Measurements from ENCODE around the gene DAPP1.
A peak's percentile ranks its signal among the peaks of the same experiment; 100 is the strongest.

Gene DAPP1

DNA sequence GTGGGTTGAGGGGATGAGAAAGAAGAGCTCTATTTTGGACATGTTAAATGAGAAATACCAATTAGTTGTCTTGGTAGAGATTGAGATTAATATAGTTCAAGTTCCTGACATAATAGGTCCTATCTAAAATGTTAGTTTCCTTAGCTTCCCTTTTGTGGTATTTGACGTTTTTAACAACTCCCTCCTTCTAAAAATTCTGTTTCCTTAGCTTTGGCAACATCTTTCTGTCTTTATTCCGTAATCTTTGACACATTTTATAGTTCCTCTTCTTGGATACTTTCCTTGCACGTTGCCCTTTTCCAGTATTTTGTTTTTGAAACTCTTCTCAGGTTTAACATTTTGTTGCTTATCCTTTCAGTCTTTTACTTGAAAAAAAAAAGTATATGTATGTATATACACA lies 40.7 kb downstream of the DAPP1 start:
- DNase-seq, result no peak

DNA sequence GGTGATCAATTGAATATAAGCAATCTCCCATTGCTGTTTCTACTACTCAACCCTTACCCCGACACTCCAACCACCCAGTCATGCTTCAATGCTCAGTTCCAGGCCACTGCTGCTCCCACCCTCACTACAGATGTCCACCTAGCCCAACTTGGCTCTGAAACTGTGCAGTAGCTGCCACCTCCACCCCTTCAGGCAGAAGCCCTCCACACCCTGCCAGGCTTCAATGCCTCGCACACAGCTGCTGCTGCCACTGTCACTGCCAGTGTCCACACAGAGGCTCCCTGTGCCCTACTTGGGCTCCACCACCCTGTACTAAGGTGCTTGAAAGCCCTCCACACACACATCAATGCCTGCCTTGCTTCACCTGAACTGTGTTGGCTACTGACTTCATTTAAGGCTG lies 43.0 kb downstream of the DAPP1 start:
- no peak for DNase-seq

DNA sequence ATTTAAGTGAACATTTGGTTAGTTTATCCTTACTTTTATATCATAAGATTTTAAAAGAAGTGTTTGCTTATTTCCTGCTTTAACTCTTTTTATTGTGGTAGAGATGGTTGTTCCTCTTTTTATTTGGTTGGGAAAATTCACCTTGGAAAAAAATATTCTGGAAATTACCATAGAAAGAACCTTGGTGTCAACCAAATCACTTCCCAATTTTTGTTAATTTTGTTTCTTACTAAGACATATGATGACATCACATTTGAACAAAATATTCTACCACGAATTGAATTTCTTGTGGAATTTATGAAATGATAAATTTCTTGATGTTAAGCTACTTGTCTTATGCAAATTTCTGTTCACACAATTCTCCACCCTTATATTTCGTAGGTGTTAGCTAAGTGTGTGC lies 43.9 kb downstream of the DAPP1 start:
- DNase-seq, result no peak

DNA sequence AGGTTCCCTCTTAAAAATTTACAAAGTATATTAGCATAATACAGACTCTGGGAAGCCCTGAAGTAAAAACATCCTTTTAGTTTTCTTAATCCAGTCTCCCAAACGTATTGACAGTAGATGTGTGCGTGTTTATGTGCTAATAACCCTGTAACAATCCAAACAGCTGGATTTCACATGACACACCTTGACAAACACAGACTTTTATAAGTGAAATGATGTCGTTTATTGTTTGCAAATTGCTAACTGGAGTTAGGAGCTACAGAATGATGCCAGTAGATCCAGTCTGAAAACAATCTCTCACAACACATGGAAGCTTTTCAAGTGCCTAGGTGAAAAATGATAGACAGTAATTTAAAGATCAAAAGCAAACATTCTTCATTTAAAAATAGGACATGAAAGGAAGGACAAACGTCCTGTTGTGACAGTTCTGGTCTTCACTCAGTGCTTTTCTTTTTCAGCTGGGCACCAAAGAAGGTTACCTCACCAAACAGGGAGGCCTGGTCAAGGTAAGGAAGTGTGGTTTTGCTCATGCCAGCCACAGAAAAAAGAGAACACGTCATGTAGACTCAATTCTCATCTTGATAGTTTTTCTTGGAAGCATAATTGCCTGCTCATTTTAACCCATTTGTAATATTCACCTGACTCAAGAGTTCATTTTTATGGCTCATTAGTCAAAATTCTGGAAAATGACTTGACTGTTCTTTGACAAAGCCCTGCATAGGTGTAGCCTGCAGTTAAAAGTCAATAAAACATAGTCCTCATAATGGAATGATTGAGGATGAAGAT lies 44.7 kb downstream of the DAPP1 start:
- no peak for DNase-seq

DNA sequence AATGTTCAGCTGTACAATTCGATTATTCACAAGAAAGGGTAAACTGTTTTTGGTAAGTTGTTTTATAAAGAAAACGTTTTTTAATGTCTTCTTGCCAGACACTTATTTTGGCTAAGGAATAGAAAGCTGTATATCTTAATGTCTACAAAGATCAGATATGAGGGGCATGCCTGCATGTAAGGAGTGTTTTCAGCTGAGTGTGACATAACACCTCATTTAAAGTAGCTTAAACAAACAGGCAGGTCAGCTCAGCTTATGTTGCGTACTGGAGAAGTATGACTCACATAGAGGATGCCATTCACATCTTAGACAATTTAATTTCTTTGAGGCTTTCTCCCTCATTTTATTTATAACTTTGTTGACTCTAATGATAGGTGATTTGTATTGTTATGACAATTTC lies 47.2 kb downstream of the DAPP1 start:
- DNase-seq, result no peak

DNA sequence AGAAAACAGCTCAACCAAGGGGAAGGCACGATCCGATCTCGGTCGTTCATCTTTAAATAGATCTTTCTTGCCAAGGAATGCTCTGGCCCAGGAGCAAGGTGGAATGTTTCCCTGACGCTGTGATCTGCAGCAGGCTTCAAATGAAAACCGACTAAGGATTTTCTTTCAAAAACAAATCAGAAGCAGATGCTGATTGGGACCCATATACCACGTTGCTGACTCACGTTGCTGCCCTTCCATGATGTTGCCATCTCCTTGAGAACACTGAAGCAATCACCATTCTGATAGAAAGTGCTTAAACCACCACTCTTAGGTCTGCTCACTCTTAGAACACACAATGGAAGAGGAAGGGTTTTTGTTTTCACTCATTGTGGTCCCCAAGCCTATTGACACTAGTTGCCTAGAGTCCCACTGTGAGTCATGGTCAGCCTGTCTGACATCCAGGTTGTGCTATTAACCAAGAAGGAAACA lies 51.5 kb downstream of the DAPP1 start:
- no peak for DNase-seq

DNA sequence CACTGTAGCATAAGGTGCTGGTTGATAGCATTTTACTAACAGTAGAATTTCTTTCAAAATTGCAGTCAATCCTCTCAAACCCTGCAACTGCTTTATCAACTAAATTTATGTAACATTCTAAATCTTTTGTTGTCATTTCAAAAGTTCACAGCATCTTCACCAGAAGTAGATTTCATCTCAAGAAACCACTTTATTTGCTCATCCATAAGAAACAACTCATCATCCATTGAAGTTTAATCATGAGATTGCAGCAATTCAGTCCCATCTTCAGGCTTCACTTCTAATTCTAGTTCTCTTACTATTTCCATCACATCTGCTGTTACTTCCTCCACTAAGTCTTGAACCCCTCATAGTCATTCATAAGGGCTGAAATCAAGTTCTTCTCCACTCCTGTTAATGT lies 55.9 kb downstream of the DAPP1 start:
- DNase-seq, result no peak

DNA sequence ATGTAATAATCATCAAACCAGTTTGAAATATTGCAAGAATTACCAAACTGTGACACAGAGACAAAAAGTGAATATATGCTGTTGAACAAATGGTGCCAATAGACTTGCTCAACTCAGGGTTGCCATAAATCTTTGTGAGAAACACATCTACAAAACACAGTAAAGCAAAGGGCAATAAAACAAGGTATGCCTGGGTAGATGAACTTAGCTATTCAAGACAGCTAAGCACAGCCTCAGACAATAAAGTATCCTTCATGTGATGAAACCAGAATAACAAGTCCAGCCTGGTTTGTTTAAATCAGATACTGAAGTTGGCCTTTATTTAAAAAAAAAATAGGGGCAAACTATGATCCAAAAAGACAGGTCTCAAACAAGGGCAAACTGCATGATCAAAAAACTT lies 58.4 kb downstream of the DAPP1 start:
- no peak for DNase-seq

DNA sequence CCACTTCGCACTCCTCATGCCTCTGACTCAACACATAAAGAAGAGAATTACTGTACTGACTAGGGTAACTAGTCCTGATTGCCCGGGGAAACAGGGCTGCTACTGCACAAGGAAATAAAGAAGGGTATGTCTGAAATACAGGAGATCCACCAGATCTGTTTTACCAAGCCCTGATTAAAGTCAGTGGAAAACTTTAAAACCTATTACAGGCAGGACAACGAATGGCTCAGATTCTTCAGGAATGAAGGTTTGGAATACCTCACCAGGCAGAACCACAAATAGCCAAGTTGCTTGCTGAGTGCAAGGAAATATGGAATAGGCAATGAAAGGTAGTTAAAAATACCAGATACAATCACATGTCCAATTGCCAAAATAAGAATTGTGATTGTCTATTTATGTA lies 60.3 kb downstream of the DAPP1 start:
- DNase-seq, result no peak

DNA sequence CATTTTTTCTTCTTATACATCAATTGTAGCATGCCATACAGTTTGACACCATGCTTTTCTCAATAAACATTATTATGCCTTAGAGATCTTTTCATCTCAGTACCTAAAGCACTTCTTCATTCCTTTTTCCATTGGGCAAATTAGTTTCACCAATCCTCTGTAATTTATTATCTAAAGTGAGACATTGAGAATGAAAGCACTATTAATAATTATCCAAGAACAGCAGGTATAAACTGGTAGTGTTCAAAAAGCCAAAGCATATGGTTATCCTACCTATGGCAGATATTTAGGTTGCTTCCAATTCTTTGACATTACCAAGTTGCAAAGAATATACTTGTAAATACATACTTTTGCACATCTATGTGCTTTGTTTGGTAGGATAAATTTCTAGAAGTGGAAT lies 62.0 kb downstream of the DAPP1 start:
- DNase-seq, result no peak

DNA sequence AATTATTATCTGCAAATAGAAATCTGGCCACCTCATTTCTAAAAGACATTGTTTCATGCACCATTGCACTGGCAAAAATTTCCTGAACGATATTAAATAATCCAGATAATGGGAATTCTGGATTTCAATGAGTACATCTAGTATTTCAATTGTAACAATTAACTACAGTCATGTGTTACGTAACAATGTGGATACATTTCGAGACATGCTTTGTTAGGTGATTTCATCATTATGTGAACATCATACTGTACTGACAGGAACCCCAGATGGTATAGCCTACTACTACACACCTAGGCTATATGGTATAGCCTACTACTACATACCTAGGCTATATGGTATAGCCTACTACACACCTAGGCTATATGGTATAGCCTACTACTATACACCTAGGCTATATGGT lies 62.8 kb downstream of the DAPP1 start:
- DNase-seq, result no peak

DNA sequence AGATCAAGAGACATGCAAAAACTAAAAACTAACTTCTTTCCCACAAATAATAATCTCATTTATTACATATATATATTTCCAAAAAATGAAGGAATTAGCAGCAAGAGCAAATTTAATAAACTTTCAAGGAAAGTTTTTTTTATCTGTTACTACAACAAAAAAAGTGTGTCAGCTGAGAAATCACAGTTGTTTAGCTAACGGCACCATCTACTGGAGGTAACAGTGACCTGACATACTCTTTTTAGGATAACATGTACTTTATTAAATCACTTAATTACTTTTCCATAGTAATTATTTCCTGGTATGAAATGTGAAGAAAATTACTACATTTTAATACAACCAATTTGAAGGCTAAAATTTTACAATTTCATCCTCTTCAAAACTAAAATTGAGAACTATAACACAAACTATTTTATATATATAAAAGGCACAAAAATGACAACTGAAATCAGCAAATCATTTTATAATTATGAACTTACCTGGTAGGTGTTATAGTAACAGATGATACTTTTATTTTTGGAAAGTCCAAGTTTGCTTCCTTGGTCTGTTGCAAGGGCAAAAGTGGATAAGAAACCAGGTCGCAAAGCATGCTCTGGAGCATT lies 68.5 kb downstream of the DAPP1 start:
- DNase-seq, result no peak

DNA sequence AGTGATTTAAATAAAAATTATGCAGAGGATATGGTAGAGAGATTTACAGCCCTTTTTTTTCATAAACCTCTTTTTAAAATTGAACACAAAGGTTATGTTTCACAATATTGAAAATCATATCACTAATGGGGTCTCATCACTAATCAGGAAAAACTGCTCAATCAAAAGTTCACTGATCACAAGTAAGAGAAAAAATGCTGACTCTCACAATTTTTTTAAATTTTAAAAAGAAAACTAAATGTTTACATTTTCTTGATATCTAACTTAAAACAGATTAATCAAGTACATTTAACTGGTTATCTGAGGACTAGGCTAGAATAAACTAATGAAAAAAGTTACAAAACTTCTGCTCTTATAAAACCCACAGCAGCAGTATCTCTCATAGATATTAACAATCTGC lies 69.1 kb downstream of the DAPP1 start:
- DNase-seq, result no peak

DNA sequence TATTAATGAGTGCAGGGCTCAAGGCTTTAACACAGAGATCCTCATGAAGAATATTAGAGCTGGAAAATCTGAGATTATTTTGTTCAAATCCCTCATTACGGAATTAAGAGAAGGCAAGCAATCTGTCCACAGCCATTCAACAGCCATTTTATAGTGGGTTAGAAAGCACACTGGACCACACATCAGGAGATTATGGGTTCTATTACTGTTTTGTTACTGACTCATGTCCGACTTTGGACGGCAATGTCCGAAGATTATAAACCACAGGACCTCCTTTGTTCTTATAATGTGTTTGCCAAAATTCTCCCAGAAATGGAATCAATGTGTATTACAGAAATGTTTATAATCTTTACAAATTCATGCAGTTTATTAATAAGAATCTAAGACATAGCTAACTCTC lies 69.5 kb downstream of the DAPP1 start:
- DNase-seq, result no peak

DNA sequence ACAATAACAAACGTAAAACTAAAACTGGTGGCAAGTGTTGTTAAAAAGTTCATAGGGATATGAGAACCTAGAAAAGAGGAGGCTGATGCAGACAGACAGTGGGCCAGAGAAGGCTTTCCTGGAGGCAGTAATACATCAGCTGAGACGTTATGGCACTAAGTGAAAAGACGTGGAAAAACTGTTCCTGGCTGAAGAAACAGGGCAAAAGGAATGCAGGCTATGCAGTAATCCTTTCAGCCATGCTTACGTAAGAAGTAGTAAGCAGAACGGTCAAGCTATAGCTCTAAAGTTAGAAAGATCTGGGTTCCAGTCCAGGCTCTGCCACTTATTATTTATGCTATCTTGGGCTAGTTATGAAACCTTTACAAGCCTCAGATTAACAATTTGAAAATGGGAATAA lies 71.2 kb downstream of the DAPP1 start:
- no peak for DNase-seq

DNA sequence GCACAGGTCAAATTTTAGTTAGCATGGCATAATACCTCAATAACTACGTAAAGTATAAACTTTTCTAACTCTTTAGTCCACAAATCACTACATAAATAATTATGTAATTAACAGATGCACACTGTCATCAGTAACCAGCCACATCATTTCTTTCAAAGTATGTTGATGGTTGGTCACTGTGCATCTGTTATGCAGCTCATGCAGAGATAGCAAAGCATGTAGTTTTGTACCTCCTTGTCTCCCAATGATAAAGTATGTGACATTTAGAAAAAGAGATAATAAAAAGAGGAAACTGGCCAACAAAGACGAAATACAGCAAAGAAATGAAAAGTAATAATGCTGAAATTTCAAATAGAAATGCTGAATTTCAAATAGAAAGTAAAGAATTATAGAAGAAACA lies 74.7 kb downstream of the DAPP1 start:
- no peak for DNase-seq

DNA sequence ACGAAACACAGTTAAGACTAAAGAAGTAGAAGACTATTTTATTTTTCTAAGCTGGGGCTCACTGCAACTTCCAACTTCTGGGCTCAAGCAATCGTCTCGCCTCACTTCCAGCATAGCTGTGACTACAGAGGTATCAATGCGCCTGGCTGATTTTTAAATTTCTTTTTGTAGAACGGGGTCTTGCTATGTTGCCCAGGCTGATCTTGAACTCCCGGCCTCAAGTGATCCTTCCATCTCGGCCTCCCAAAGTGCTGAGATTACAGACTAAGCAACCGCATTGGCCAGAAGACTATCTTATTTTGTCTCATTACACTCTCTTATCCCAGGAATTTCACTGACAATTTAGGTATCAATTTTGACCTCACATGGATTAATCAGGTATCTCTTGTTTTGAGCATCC lies 76.4 kb downstream of the DAPP1 start:
- no peak for DNase-seq

DNA sequence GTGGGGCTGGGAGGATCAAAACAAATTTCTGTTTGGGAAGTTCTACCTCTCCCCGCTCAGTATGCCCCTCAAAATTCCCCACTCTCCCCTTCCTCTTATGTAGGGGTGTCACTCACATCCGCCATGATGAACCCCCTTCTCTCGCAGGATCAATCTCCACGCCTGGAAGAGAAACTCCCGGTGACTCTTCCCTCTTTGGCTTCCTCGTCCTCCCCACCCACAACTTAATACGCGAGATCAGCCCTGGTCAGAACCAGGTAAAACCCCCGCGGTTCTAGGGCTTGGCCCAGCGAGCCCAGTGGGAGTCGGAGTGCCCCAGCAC lies 77.2 kb downstream of the DAPP1 start:
- DNase-seq, result no peak

DNA sequence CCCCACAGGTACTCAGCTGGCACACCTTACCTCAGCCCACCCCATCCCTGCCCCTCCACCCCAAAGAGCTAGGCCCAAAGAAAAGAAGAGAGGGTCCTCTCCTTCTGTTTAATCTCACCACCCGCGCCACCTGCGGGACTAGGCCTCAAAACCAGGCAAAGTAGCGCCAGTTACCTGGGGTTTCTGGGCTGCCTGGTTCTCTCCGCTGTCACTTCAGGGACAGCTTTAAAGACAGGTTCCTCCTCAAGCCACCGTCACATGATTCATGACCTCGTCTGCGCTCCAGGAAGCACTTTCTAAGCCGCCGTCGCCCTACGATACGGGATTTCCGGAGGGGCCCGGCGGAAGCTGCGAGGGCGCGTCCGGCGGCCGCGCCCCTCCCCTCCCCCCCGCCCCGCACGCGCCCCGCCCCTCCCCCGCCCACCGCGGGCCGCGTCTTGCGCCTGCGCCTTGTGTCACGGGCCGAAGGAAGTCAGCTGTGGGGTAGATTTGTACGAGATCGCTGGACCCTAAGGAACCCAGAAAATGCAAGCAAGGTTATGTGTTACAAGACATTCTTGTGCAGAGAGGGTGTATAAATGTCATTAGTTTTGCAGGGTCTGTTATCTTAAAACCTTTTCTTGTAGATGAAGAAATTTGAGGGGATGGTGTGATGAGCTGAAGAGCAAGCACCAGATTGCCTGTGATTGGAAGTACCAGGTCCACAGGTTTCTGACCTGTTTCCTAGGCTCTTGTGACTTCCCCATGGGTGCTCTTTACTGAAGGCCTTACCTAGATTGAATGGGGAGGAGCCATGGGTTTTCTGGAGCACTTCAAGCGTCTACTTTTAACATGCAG lies 77.8 kb downstream of the DAPP1 start, which contains the start of gene LAMTOR3:
TSS of gene LAMTOR3 (minus strand) at position 267 of the 837 bp plus-strand sequence. CDS start 464 bp downstream, outside the sequence.
- peak; percentile 84 for DNase-seq

DNA sequence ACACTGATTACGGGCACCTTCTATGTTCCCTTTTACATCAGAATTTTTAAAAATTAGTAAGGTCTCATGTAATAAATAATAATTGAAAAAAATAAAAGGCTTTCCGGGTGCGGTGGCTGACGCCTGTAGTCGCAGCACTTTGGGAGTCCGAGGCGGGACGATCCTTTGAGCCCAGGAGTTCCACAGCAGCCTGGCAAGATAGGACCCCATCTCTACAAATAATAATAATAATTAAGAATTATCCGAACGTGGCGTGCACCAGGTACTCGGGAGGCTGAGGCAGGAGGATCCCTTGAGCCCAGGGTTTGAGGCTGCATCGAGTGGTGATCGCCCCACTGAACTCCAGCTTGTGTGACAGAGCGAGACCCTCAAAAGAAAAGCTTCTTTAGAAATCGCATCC lies 78.4 kb downstream of the DAPP1 start:
- no peak for DNase-seq

DNA sequence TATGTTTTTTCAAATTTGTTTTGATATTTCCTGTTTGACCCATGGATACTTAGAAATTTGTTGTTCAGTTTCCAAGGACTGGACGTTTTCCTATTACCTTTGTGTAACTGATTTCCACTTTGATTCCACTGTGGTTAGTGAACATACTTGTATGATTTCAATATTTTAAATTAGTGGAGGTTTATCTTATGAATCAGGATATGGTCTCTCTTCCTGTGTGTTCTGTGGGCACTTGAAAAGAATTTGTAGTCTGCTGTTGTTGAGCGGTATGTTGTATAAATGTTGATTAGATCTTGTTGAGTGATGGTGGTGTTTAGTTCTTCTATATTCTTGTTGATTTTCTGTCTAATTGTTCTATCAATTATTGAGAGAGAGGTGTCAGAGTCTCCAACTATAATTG lies 98.8 kb downstream of the DAPP1 start:
- DNase-seq, result no peak

DNA sequence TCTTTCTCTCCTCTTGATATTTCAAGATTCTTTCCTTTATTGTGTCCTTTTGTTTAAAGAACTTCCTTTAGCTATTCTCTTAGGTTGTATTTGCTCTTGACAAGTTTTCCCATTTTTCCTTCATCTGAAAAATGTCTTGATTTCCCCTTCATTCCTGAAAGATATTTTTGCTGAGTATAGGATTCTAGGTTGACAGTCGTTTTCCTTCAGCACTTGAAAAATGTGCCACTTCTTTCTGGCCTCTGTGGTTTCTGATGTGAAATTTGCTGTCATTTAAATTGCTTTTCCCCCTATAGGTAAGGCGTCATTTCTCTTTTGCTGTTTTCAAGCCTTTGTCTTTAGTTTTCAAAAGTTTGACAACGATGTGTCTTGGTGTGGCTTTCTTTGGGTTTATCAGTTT lies 100.9 kb downstream of the DAPP1 start:
- DNase-seq, result no peak

DNA sequence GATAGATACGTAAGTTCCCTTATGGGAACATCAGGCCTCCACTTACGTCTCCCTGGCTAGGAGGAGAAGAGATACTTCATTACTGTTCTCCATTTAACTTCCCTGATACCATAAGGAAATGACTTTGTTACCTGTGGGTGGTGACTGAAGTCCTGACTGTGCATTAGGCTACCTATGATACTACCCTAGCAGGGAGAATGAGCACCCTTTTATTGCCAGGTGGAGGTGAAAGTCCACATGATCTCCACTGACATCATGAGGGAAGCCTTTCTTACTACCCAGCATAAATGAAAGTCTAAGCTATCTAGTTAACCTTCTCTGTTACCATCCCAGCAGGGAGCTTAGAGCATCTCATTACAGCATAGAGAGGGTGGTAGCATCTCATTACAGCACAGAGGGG lies 102.0 kb downstream of the DAPP1 start:
- DNase-seq, result no peak
